ENCODE results near the gene CADM1. TPM values are rescaled to one million over a fixed set of nuclear protein-coding genes. Genes with fewer than 3 reads are reported as not detected.

Gene CADM1
- total RNA-seq, 4 donors from 2014 or later: 7.4 to 61.5 (median 28.5) TPM

- Histone ChIP-seq H3K27me3 (no peaks in the 10 kb centered on the region), H3K4me3 (no peak overlapping the region), H3K36me3 (no peaks in the 10 kb centered on the region), H3K9me3 (no peaks in the 10 kb centered on the region), H3K4me1 (no peaks in the 10 kb centered on the region), H3K27ac (no peak overlapping the region)
- no peak for DNase-seq
- TF ChIP-seq CTCF (IDR thresholded peaks at IDR 0.05) (no peak), POLR2A (IDR thresholded peaks at IDR 0.05) (no peak)
- intact Hi-C loops (cut with DNase I; ENCODE audit: low total_unique reads): no loop called here
Observed at GRCh38 chr11:115304774-115305472, 199.3 kb downstream of the CADM1 start.

- no peak for DNase-seq
- no peak for TF ChIP-seq CTCF (IDR thresholded peaks at IDR 0.05)
- TF ChIP-seq POLR2A (IDR thresholded peaks at IDR 0.05): no peak
- no peaks in the 10 kb centered on the region for H3K27me3 ChIP-seq
- H3K4me1 ChIP-seq: no peaks in the 10 kb centered on the region
- no peaks in the 10 kb centered on the region for H3K9me3 ChIP-seq
- no peaks in the 10 kb centered on the region for H3K36me3 ChIP-seq
- H3K4me3 ChIP-seq: no peak overlapping the region
- intact Hi-C loops (cut with DNase I; ENCODE audit: low total_unique reads): no loop called here
- H3K27ac ChIP-seq: no peak overlapping the region
Observed at GRCh38 chr11:115303929-115304531, 200.2 kb downstream of the CADM1 start.

GRCh38 chr11:115302946-115303703 lies 201.1 kb downstream of the CADM1 start:
- H3K27ac ChIP-seq: no peak overlapping the region
- no peaks in the 10 kb centered on the region for H3K9me3 ChIP-seq
- TF ChIP-seq CTCF (IDR thresholded peaks at IDR 0.05) (no peak), POLR2A (IDR thresholded peaks at IDR 0.05) (no peak)
- H3K27me3 ChIP-seq: no peaks in the 10 kb centered on the region
- intact Hi-C loops (cut with DNase I; ENCODE audit: low total_unique reads): no loop called here
- no peaks in the 10 kb centered on the region for H3K4me1 ChIP-seq
- H3K4me3 ChIP-seq: no peak overlapping the region
- no peak for DNase-seq
- H3K36me3 ChIP-seq: no peaks in the 10 kb centered on the region

GRCh38 chr11:115300660-115301428 lies 203.4 kb downstream of the CADM1 start:
- DNase-seq: no peak
- no peaks in the 10 kb centered on the region for H3K4me1 ChIP-seq
- no peak overlapping the region for H3K27ac ChIP-seq
- H3K36me3 ChIP-seq: no peaks in the 10 kb centered on the region
- no peaks in the 10 kb centered on the region for H3K27me3 ChIP-seq
- TF ChIP-seq POLR2A (IDR thresholded peaks at IDR 0.05): no peak
- TF ChIP-seq CTCF (IDR thresholded peaks at IDR 0.05): no peak
- H3K4me3 ChIP-seq: no peak overlapping the region
- no peaks in the 10 kb centered on the region for H3K9me3 ChIP-seq
- intact Hi-C loops (cut with DNase I; ENCODE audit: low total_unique reads): no loop called here
